GM12865 (cell line): ENCODE measurements around the gene ELF3.
A peak's percentile ranks its signal among the peaks of the same experiment; 100 is the strongest.

ENCODE experiments used
- DNase-seq: peaks from one replicate; pipeline ENCODE4 v3.0.0; 2010; ENCODE audit warnings: low read depth
- H3K4me3 ChIP-seq: 2 replicates; pipeline ENCODE4 v1.5.1; 2011; ENCODE audit warnings: mild to moderate bottlenecking, low read depth, low read length, control low read depth
- CTCF ChIP-seq: IDR thresholded peaks from 2 replicates; pipeline ENCODE4 v1.5.1; 2011; ENCODE audit warnings: low read length, control low read depth, low read depth, inconsistent platforms; ENCODE audit not compliant: insufficient read depth; ENCODE audit errors: missing control alignments

ELF3 gene

GRCh38 chr1:201989354-201990128 is 20.8 kb upstream of the ELF3 start:
- H3K4me3 ChIP-seq: no peak overlapping the region
- TF ChIP-seq CTCF: no peak
- DNase-seq: no peak

- DNase-seq: no peak
- no peak overlapping the region for H3K4me3 ChIP-seq
- no peak for TF ChIP-seq CTCF
Measured at GRCh38 chr1:201990427-201990826, 20.0 kb upstream of the ELF3 start.

GRCh38 chr1:201999625-202000238 is 10.7 kb upstream of the ELF3 start:
- peak; percentile 69 for TF ChIP-seq CTCF
- peak; percentile 55 for DNase-seq
- no peak overlapping the region for H3K4me3 ChIP-seq

- no peak for TF ChIP-seq CTCF
- no peak overlapping the region for H3K4me3 ChIP-seq
- no peak for DNase-seq
Measured at GRCh38 chr1:202002507-202002906, 7.9 kb upstream of the ELF3 start.

- no peak overlapping the region for H3K4me3 ChIP-seq
- DNase-seq: no peak
- no peak for TF ChIP-seq CTCF
Measured at GRCh38 chr1:202004711-202005110, 5.7 kb upstream of the ELF3 start.

- no peak for TF ChIP-seq CTCF
- no peak overlapping the region for H3K4me3 ChIP-seq
- DNase-seq: no peak
Measured at GRCh38 chr1:202005958-202006357, 4.4 kb upstream of the ELF3 start.
